ENCODE measurements around the gene ADAM22.

- TF ChIP-seq, protein P1, sequence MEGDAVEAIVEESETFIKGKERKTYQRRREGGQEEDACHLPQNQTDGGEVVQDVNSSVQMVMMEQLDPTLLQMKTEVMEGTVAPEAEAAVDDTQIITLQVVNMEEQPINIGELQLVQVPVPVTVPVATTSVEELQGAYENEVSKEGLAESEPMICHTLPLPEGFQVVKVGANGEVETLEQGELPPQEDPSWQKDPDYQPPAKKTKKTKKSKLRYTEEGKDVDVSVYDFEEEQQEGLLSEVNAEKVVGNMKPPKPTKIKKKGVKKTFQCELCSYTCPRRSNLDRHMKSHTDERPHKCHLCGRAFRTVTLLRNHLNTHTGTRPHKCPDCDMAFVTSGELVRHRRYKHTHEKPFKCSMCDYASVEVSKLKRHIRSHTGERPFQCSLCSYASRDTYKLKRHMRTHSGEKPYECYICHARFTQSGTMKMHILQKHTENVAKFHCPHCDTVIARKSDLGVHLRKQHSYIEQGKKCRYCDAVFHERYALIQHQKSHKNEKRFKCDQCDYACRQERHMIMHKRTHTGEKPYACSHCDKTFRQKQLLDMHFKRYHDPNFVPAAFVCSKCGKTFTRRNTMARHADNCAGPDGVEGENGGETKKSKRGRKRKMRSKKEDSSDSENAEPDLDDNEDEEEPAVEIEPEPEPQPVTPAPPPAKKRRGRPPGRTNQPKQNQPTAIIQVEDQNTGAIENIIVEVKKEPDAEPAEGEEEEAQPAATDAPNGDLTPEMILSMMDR (IDR thresholded peaks at IDR 0.05): no peak
- TF ChIP-seq POLR2A (IDR thresholded peaks at IDR 0.05): no peak
Measured at GRCh38 chr7:88141953-88142352, 207.9 kb downstream of the ADAM22 start.
